ENCODE measurements around the gene TAPT1. TPM values are rescaled to one million over a fixed set of nuclear protein-coding genes. Genes with fewer than 3 reads are reported as not detected.

Gene TAPT1
- polyA plus RNA-seq, 4 donors, result 7.3 to 22.3 (median 13.6) TPM

- DNase-seq (no peak), FAIRE-seq (no peak)
- WGBS, 3 donors, result 68 to 82% (median 71%) methylated on average over 8 of the region's 8 CpGs
- Histone ChIP-seq H3K4me3 (ENCODE audit: low read depth in 1 of 3, low read length in 3 of 3) (no peak overlapping the region), H3K27ac (ENCODE audit: low read depth in 1 of 3, low read length in 2 of 3) (peak overlapping the region in 1 of 3 donors; percentile 14), H3K9me3 (ENCODE audit: control insufficient read depth in 2 of 2, insufficient read depth in 1 of 2, low read depth in 1 of 2, low read length in 1 of 2) (peaks cover 0 to 20% of the 10 kb centered on the region in 2 donors), H3K36me3 (ENCODE audit: control insufficient read depth in 3 of 3, insufficient read depth in 2 of 3, low read depth in 1 of 3, low read length in 3 of 3) (no peaks in the 10 kb centered on the region), H3K27me3 (ENCODE audit: control insufficient read depth in 3 of 3, insufficient read depth in 3 of 3, low read length in 3 of 3) (no peaks in the 10 kb centered on the region), H3K4me1 (ENCODE audit: control insufficient read depth in 3 of 3, insufficient read depth in 2 of 3, low read depth in 1 of 3, low read length in 2 of 3) (peaks cover 8 to 35% (median 12%) of the 10 kb centered on the region in 3 donors)
These were observed 87.0 kb downstream of the TAPT1 start for GRCh38 chr4:16139066-16139945.

- peaks cover 8 to 25% (median 8%) of the 10 kb centered on the region in 3 donors for H3K4me1 ChIP-seq (ENCODE audit: control insufficient read depth in 3 of 3, insufficient read depth in 2 of 3, low read depth in 1 of 3, low read length in 2 of 3)
- peaks cover 0 to 16% of the 10 kb centered on the region in 2 donors for H3K9me3 ChIP-seq (ENCODE audit: control insufficient read depth in 2 of 2, insufficient read depth in 1 of 2, low read depth in 1 of 2, low read length in 1 of 2)
- 85 to 95% (median 87%) methylated on average over 5 of the region's 5 CpGs for WGBS, 3 donors
- no peaks in the 10 kb centered on the region for H3K36me3 ChIP-seq (ENCODE audit: control insufficient read depth in 3 of 3, insufficient read depth in 2 of 3, low read depth in 1 of 3, low read length in 3 of 3)
- no peaks in the 10 kb centered on the region for H3K27me3 ChIP-seq (ENCODE audit: control insufficient read depth in 3 of 3, insufficient read depth in 3 of 3, low read length in 3 of 3)
- no peak overlapping the region for H3K27ac ChIP-seq (ENCODE audit: low read depth in 1 of 3, low read length in 2 of 3)
- no peak for FAIRE-seq
- H3K4me3 ChIP-seq (ENCODE audit: low read depth in 1 of 3, low read length in 3 of 3), result no peak overlapping the region
- no peak for DNase-seq
These were observed 89.4 kb downstream of the TAPT1 start for GRCh38 chr4:16136827-16137226.

GRCh38 chr4:16136311-16136710, 90.0 kb downstream of the TAPT1 start:
- H3K9me3 ChIP-seq (ENCODE audit: control insufficient read depth in 2 of 2, insufficient read depth in 1 of 2, low read depth in 1 of 2, low read length in 1 of 2), result peaks cover 0 to 12% of the 10 kb centered on the region in 2 donors
- WGBS, 3 donors, result 0 to 47% (median 38%) methylated on average over 1 of the region's 1 CpG
- H3K4me3 ChIP-seq (ENCODE audit: low read depth in 1 of 3, low read length in 3 of 3), result no peak overlapping the region
- peaks cover 4 to 20% (median 4%) of the 10 kb centered on the region in 3 donors for H3K4me1 ChIP-seq (ENCODE audit: control insufficient read depth in 3 of 3, insufficient read depth in 2 of 3, low read depth in 1 of 3, low read length in 2 of 3)
- H3K27ac ChIP-seq (ENCODE audit: low read depth in 1 of 3, low read length in 2 of 3), result no peak overlapping the region
- no peaks in the 10 kb centered on the region for H3K36me3 ChIP-seq (ENCODE audit: control insufficient read depth in 3 of 3, insufficient read depth in 2 of 3, low read depth in 1 of 3, low read length in 3 of 3)
- no peak for FAIRE-seq
- H3K27me3 ChIP-seq (ENCODE audit: control insufficient read depth in 3 of 3, insufficient read depth in 3 of 3, low read length in 3 of 3), result no peaks in the 10 kb centered on the region
- no peak for DNase-seq

GRCh38 chr4:16133406-16133805, 92.9 kb downstream of the TAPT1 start:
- whole genome bisulfite sequencing, 3 donors, result 72 to 97% (median 84%) methylated on average over 1 of the region's 1 CpG
- Histone ChIP-seq H3K36me3 (ENCODE audit: control insufficient read depth in 3 of 3, insufficient read depth in 2 of 3, low read depth in 1 of 3, low read length in 3 of 3) (no peaks in the 10 kb centered on the region), H3K4me1 (ENCODE audit: control insufficient read depth in 3 of 3, insufficient read depth in 2 of 3, low read depth in 1 of 3, low read length in 2 of 3) (no peaks in the 10 kb centered on the region), H3K4me3 (ENCODE audit: low read depth in 1 of 3, low read length in 3 of 3) (no peak overlapping the region), H3K9me3 (ENCODE audit: control insufficient read depth in 2 of 2, insufficient read depth in 1 of 2, low read depth in 1 of 2, low read length in 1 of 2) (peaks cover 0 to 10% of the 10 kb centered on the region in 2 donors), H3K27ac (ENCODE audit: low read depth in 1 of 3, low read length in 2 of 3) (no peak overlapping the region), H3K27me3 (ENCODE audit: control insufficient read depth in 3 of 3, insufficient read depth in 3 of 3, low read length in 3 of 3) (no peaks in the 10 kb centered on the region)
- no peak for FAIRE-seq
- no peak for DNase-seq

GRCh38 chr4:16131293-16131692, 95.0 kb downstream of the TAPT1 start:
- 95 to 98% (median 97%) methylated on average over 1 of the region's 1 CpG for WGBS, 3 donors
- no peak for FAIRE-seq

GRCh38 chr4:16129336-16129735, 96.9 kb downstream of the TAPT1 start:
- 4 to 28% (median 12%) methylated on average over 1 of the region's 1 CpG for WGBS, 3 donors
- no peaks in the 10 kb centered on the region for H3K4me1 ChIP-seq (ENCODE audit: control insufficient read depth in 3 of 3, insufficient read depth in 2 of 3, low read depth in 1 of 3, low read length in 2 of 3)
- FAIRE-seq, result no peak
- H3K9me3 ChIP-seq (ENCODE audit: control insufficient read depth in 2 of 2, insufficient read depth in 1 of 2, low read depth in 1 of 2, low read length in 1 of 2), result no peaks in the 10 kb centered on the region
- no peak overlapping the region for H3K27ac ChIP-seq (ENCODE audit: low read depth in 1 of 3, low read length in 2 of 3)
- H3K4me3 ChIP-seq (ENCODE audit: low read depth in 1 of 3, low read length in 3 of 3), result no peak overlapping the region
- peak; percentile 37 to 52 for DNase-seq
- H3K27me3 ChIP-seq (ENCODE audit: control insufficient read depth in 3 of 3, insufficient read depth in 3 of 3, low read length in 3 of 3), result no peaks in the 10 kb centered on the region
- no peaks in the 10 kb centered on the region for H3K36me3 ChIP-seq (ENCODE audit: control insufficient read depth in 3 of 3, insufficient read depth in 2 of 3, low read depth in 1 of 3, low read length in 3 of 3)

More at GRCh38 chr4:16131293-16131692, 95.0 kb downstream of the TAPT1 start:
- Histone ChIP-seq H3K4me1 (ENCODE audit: control insufficient read depth in 3 of 3, insufficient read depth in 2 of 3, low read depth in 1 of 3, low read length in 2 of 3) (no peaks in the 10 kb centered on the region), H3K36me3 (ENCODE audit: control insufficient read depth in 3 of 3, insufficient read depth in 2 of 3, low read depth in 1 of 3, low read length in 3 of 3) (no peaks in the 10 kb centered on the region), H3K27me3 (ENCODE audit: control insufficient read depth in 3 of 3, insufficient read depth in 3 of 3, low read length in 3 of 3) (no peaks in the 10 kb centered on the region), H3K9me3 (ENCODE audit: control insufficient read depth in 2 of 2, insufficient read depth in 1 of 2, low read depth in 1 of 2, low read length in 1 of 2) (peaks cover 0 to 10% of the 10 kb centered on the region in 2 donors), H3K27ac (ENCODE audit: low read depth in 1 of 3, low read length in 2 of 3) (no peak overlapping the region), H3K4me3 (ENCODE audit: low read depth in 1 of 3, low read length in 3 of 3) (no peak overlapping the region)
- no peak for DNase-seq

GRCh38 chr4:16126714-16127113, 99.6 kb downstream of the TAPT1 start:
- FAIRE-seq, result no peak
- no peak overlapping the region for H3K27ac ChIP-seq (ENCODE audit: low read depth in 1 of 3, low read length in 2 of 3)
- DNase-seq, result no peak
- no peaks in the 10 kb centered on the region for H3K4me1 ChIP-seq (ENCODE audit: control insufficient read depth in 3 of 3, insufficient read depth in 2 of 3, low read depth in 1 of 3, low read length in 2 of 3)
- 75 to 100% (median 90%) methylated on average over 1 of the region's 1 CpG for WGBS, 3 donors
- H3K9me3 ChIP-seq (ENCODE audit: control insufficient read depth in 2 of 2, insufficient read depth in 1 of 2, low read depth in 1 of 2, low read length in 1 of 2), result no peaks in the 10 kb centered on the region
- no peaks in the 10 kb centered on the region for H3K36me3 ChIP-seq (ENCODE audit: control insufficient read depth in 3 of 3, insufficient read depth in 2 of 3, low read depth in 1 of 3, low read length in 3 of 3)
- H3K27me3 ChIP-seq (ENCODE audit: control insufficient read depth in 3 of 3, insufficient read depth in 3 of 3, low read length in 3 of 3), result no peaks in the 10 kb centered on the region
- no peak overlapping the region for H3K4me3 ChIP-seq (ENCODE audit: low read depth in 1 of 3, low read length in 3 of 3)

- DNase-seq (no peak), FAIRE-seq (no peak)
- Histone ChIP-seq H3K9me3 (ENCODE audit: control insufficient read depth in 2 of 2, insufficient read depth in 1 of 2, low read depth in 1 of 2, low read length in 1 of 2) (no peaks in the 10 kb centered on the region), H3K27ac (ENCODE audit: low read depth in 1 of 3, low read length in 2 of 3) (no peak overlapping the region), H3K36me3 (ENCODE audit: control insufficient read depth in 3 of 3, insufficient read depth in 2 of 3, low read depth in 1 of 3, low read length in 3 of 3) (no peaks in the 10 kb centered on the region), H3K4me3 (ENCODE audit: low read depth in 1 of 3, low read length in 3 of 3) (no peak overlapping the region), H3K4me1 (ENCODE audit: control insufficient read depth in 3 of 3, insufficient read depth in 2 of 3, low read depth in 1 of 3, low read length in 2 of 3) (no peaks in the 10 kb centered on the region), H3K27me3 (ENCODE audit: control insufficient read depth in 3 of 3, insufficient read depth in 3 of 3, low read length in 3 of 3) (no peaks in the 10 kb centered on the region)
- WGBS, 3 donors, result 74 to 81% (median 76%) methylated on average over 8 of the region's 8 CpGs
These were observed 100.5 kb downstream of the TAPT1 start for GRCh38 chr4:16125571-16126445.
